GM23338 (cell line): ENCODE data around the gene ARHGAP12. TPM values are rescaled to one million over a fixed set of nuclear protein-coding genes. Genes with fewer than 3 reads are reported as not detected.

Experiments
- ATAC-seq: fragments of 200-7000 bp; cut with Tn5 transposase; 3 replicates; pipeline ENCODE4 v1.9.1; 2020
- DNase-seq: peaks from one replicate; pipeline ENCODE4 v3.0.0-alpha.2; 2015; ENCODE audit warnings: low spot score
- H2AFZ ChIP-seq: fragments of 200-600 bp; sonication (generic); 2 replicates; pipeline ENCODE4 v1.8.0; 2016; ENCODE audit warnings: antibody characterized with exemption, mild to moderate bottlenecking, moderate library complexity
- H3F3A ChIP-seq: fragments of 200-600 bp; sonication (generic); replicated peaks from 2 replicates; pipeline ENCODE4 v1.8.0; 2017; ENCODE audit warnings: antibody characterized with exemption, mixed run types, low read depth
- H3K27ac ChIP-seq: fragments of 200-600 bp; sonication (generic); 2 replicates; pipeline ENCODE4 v1.6.1; 2016; ENCODE audit warnings: low read depth
- H3K27me3 ChIP-seq: fragments of 200-600 bp; sonication (generic); 2 replicates; pipeline ENCODE4 v1.8.0; 2016; ENCODE audit warnings: mild to moderate bottlenecking, mixed run types, moderate library complexity; ENCODE audit not compliant: insufficient read depth
- H3K36me3 ChIP-seq: fragments of 200-600 bp; sonication (generic); 2 replicates; pipeline ENCODE4 v1.8.0; 2016; ENCODE audit warnings: mild to moderate bottlenecking; ENCODE audit not compliant: insufficient read depth
- H3K4me1 ChIP-seq: fragments of 200-600 bp; sonication (generic); 2 replicates; pipeline ENCODE4 v1.8.0; 2016; ENCODE audit warnings: mild to moderate bottlenecking, moderate library complexity; ENCODE audit not compliant: insufficient read depth
- H3K4me2 ChIP-seq: fragments of 200-600 bp; sonication (generic); 2 replicates; pipeline ENCODE4 v1.7.1; 2017; ENCODE audit warnings: mixed run types
- H3K4me3 ChIP-seq: fragments of 200-600 bp; sonication (generic); 2 replicates; pipeline ENCODE4 v1.6.1; 2016; ENCODE audit warnings: mixed run types
- H3K79me2 ChIP-seq: fragments of 200-600 bp; sonication (generic); replicated peaks from 2 replicates; pipeline ENCODE4 v1.8.0; 2017; ENCODE audit warnings: mild to moderate bottlenecking; ENCODE audit not compliant: insufficient read depth
- H3K9me2 ChIP-seq: fragments of 200-600 bp; sonication (generic); 2 replicates; pipeline ENCODE4 v1.8.0; 2017; ENCODE audit not compliant: insufficient read depth
- H4K20me1 ChIP-seq: fragments of 200-600 bp; sonication (generic); replicated peaks from 2 replicates; pipeline ENCODE4 v1.8.0; 2017; ENCODE audit warnings: mild to moderate bottlenecking; ENCODE audit not compliant: insufficient read depth
- H3K27ac Mint-ChIP-seq: 2 replicates; pipeline ENCODE4 v1.8.0; 2020; ENCODE audit warnings: inconsistent platforms, mild to moderate bottlenecking, moderate library complexity, mixed read lengths
- H3K27me3 Mint-ChIP-seq: 3 replicates; pipeline ENCODE4 v1.8.0; 2022; ENCODE audit warnings: low read depth, mild to moderate bottlenecking, moderate library complexity, mixed read lengths, inconsistent platforms; ENCODE audit not compliant: insufficient read depth, poor library complexity
- H3K36me3 Mint-ChIP-seq: 3 replicates; pipeline ENCODE4 v1.8.0; 2021; ENCODE audit warnings: low read depth, mild to moderate bottlenecking, inconsistent platforms, moderate library complexity, mixed read lengths
- H3K4me1 Mint-ChIP-seq: 3 replicates; pipeline ENCODE4 v1.8.0; 2020; ENCODE audit warnings: mild to moderate bottlenecking, inconsistent platforms, mixed read lengths
- H3K4me3 Mint-ChIP-seq: 3 replicates; pipeline ENCODE4 v1.8.0; 2021; ENCODE audit warnings: moderate library complexity, mild to moderate bottlenecking, inconsistent platforms, mixed read lengths
- H3K9me3 Mint-ChIP-seq: 3 replicates; pipeline ENCODE4 v1.8.0; 2020; ENCODE audit warnings: moderate library complexity, mild to moderate bottlenecking, inconsistent platforms, mixed read lengths
- CREB1 ChIP-seq: fragments of 250-450 bp; sonication (Bioruptor Pico); IDR thresholded peaks from 2 replicates; pipeline ENCODE4 v1.5.0; 2020; ENCODE audit warnings: low read depth, mild to moderate bottlenecking, moderate library complexity
- CTCF ChIP-seq, 2 experiments: fragments of 200-600 bp in 1 of 2; sonication (generic) in 1 of 2; conservative IDR thresholded peaks; 2 replicates each; pipeline versions ENCODE4 v1.5.1 to v1.6.1; 2016 to 2017; ENCODE audit warnings: antibody characterized with exemption in 2 of 2, low read depth in 2 of 2, mild to moderate bottlenecking in 2 of 2, moderate library complexity in 1 of 2
- EZH2 ChIP-seq: fragments of 200-600 bp; sonication (generic); IDR thresholded peaks from one replicate; pipeline ENCODE4 v1.8.0; 2017; ENCODE audit warnings: antibody characterized with exemption, mild to moderate bottlenecking, low read depth; ENCODE audit not compliant: unreplicated experiment
- EZH2phosphoT487 ChIP-seq: fragments of 200-600 bp; sonication (generic); IDR thresholded peaks from one replicate; pipeline ENCODE4 v1.8.1; 2018; ENCODE audit warnings: antibody characterized with exemption; ENCODE audit not compliant: unreplicated experiment
- JUNB ChIP-seq: IDR thresholded peaks from one replicate; pipeline ENCODE4 v1.6.1; 2016; ENCODE audit warnings: antibody characterized with exemption; ENCODE audit not compliant: unreplicated experiment
- NANOG ChIP-seq: IDR thresholded peaks from 2 replicates; pipeline ENCODE4 v1.6.1; 2016; ENCODE audit warnings: antibody characterized with exemption, borderline replicate concordance
- POLR2AphosphoS5 ChIP-seq: IDR thresholded peaks from 2 replicates; pipeline ENCODE4 v1.6.1; 2016; ENCODE audit warnings: antibody characterized with exemption, low read depth
- REST ChIP-seq: IDR thresholded peaks from one replicate; pipeline ENCODE4 v1.6.1; 2018; ENCODE audit warnings: antibody characterized with exemption; ENCODE audit not compliant: unreplicated experiment
- STAT1 ChIP-seq: IDR thresholded peaks from one replicate; pipeline ENCODE4 v1.6.1; 2016; ENCODE audit warnings: antibody characterized with exemption; ENCODE audit not compliant: unreplicated experiment
- ZNF114 ChIP-seq: fragments of 250-450 bp; sonication (Bioruptor Pico); IDR thresholded peaks from 2 replicates; pipeline ENCODE4 v1.5.0; 2020; ENCODE audit warnings: mild to moderate bottlenecking, moderate library complexity
- ZNF331 ChIP-seq: fragments of 250-450 bp; sonication (Bioruptor Pico); IDR thresholded peaks from 2 replicates; pipeline ENCODE4 v1.5.0; 2020; ENCODE audit warnings: low read depth, mild to moderate bottlenecking, moderate library complexity
- ZNF462 ChIP-seq: fragments of 250-450 bp; sonication (Bioruptor Pico); IDR thresholded peaks from 2 replicates; pipeline ENCODE4 v1.5.0; 2020; ENCODE audit warnings: mild to moderate bottlenecking, moderate library complexity
- polyA plus RNA-seq: library from polyadenylated mRNA; unstranded; fragments of >200 nt; fragmentation: Nextera tagmentation; extraction: Ambion mirVana; gene quantifications from 2 replicates; pipeline ENCODE4 v1.2.1, GENCODE V29; 2016
- total RNA-seq: library from RNA; depleted of rRNA; stranded (reverse); fragments of >200 nt; shearing (Covaris generic); gene quantifications from 2 replicates; pipeline ENCODE4 v1.2.3, GENCODE V29; 2014
- TF ChIP-seq, protein P1 (sequence below): IDR thresholded peaks from 2 replicates; pipeline ENCODE4 v1.6.1; 2016; ENCODE audit warnings: antibody characterized with exemption

The ARHGAP12 gene
- total and polyA plus RNA-seq, 2 experiments from 2014 or later: 27.5 to 50.7 TPM

DNA sequence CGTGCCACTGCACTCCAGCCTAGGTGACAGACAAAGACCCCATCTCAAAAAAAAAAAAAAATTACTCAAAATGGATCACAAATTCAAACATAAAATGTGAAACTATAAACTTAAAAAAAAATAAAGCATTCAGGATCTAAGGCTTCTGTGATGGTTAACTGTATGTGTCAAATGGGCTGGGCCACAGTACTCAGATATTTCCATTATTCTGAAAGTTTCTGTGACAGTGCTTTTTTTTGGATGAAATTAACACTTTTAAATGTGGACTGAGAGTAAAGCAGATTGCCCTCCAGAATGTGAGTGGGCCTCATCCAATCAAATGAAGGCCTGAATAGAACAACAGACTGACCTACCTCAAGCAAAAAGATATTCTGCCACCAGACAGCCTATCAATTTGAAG is 26.0 kb downstream of the ARHGAP12 start:
- Histone ChIP-seq H3F3A (no peaks in the 10 kb centered on the region), H3K27me3 (no peaks in the 10 kb centered on the region), H2AFZ (no peak overlapping the region), H3K79me2 (peaks cover 100% of the 10 kb centered on the region), H3K4me2 (no peak overlapping the region), H3K4me1 (peaks cover 26% of the 10 kb centered on the region), H4K20me1 (peaks cover 17% of the 10 kb centered on the region), H3K9me2 (no peaks in the 10 kb centered on the region), H3K36me3 (peaks cover 7% of the 10 kb centered on the region; the same call in 1 of the 2 replicates), H3K4me3 (no peak overlapping the region), H3K27ac (no peak overlapping the region)
- no peak for TF ChIP-seq EZH2phosphoT487
- TF ChIP-seq REST: no peak
- TF ChIP-seq ZNF331: no peak
- no peak for TF ChIP-seq CREB1 (CRISPR knock-in tag)
- TF ChIP-seq JUNB: no peak
- no peak for TF ChIP-seq ZNF462 (CRISPR knock-in tag)
- TF ChIP-seq, protein P1, sequence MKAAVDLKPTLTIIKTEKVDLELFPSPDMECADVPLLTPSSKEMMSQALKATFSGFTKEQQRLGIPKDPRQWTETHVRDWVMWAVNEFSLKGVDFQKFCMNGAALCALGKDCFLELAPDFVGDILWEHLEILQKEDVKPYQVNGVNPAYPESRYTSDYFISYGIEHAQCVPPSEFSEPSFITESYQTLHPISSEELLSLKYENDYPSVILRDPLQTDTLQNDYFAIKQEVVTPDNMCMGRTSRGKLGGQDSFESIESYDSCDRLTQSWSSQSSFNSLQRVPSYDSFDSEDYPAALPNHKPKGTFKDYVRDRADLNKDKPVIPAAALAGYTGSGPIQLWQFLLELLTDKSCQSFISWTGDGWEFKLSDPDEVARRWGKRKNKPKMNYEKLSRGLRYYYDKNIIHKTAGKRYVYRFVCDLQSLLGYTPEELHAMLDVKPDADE: no peak
- TF ChIP-seq CTCF (conservative IDR thresholded peaks at IDR 0.05; ENCODE audit: low read depth in 2 of 2): no peak
- TF ChIP-seq POLR2AphosphoS5: no peak
- TF ChIP-seq ZNF114: no peak
- TF ChIP-seq STAT1: no peak
- TF ChIP-seq NANOG: no peak
- no peak for TF ChIP-seq EZH2
- DNase-seq (no peak), ATAC-seq (no peak)
- Mint-ChIP-seq H3K4me1 (peaks cover 18% of the 10 kb centered on the region), H3K9me3 (peaks cover 5% of the 10 kb centered on the region; the same call in 2 of the 3 replicates), H3K27me3 (no peaks in the 10 kb centered on the region), H3K4me3 (no peak overlapping the region), H3K36me3 (peaks cover 39% of the 10 kb centered on the region; the same call in 2 of the 3 replicates), H3K27ac (no peak overlapping the region)
